GM10266 (cell line): ENCODE measurements around the gene CASP9.
A peak's percentile ranks its signal among the peaks of the same experiment; 100 is the strongest.

Source experiments
- DNase-seq: peaks from one replicate; pipeline ENCODE4 v3.0.0; 2012; ENCODE audit errors: extremely low spot score
- CTCF ChIP-seq: IDR thresholded peaks from 2 replicates; pipeline ENCODE4 v1.5.1; 2012; ENCODE audit warnings: mild to moderate bottlenecking, low read depth; ENCODE audit not compliant: control insufficient read depth, insufficient read depth; ENCODE audit errors: missing control alignments

CASP9 gene

GRCh38 chr1:15508700-15509487, 15.1 kb downstream of the CASP9 start:
- no peak for TF ChIP-seq CTCF
- DNase-seq = no peak

- DNase-seq = no peak
Observed at GRCh38 chr1:15507278-15507677, 16.7 kb downstream of the CASP9 start.

DNA sequence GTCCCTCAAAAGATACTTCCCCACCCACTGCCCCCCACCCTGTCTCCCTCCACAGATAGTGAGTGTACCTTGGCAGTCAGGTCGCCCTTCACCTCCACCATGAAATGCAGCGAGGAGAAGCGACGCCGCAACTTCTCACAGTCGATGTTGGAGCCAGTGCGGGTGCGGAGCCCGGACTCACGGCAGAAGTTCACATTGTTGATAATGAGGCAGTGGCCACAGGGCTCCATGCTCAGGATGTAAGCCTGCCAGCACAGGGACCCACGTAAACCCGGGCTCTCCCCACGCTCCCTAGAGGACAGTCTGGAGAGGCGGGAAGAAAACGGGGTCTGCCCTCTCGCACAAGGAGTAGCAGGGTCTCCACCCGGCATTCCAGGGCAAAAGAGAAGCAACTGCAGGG, 17.2 kb downstream of the CASP9 start:
- no peak for TF ChIP-seq CTCF
- DNase-seq = no peak

More at GRCh38 chr1:15507278-15507677, 16.7 kb downstream of the CASP9 start:
- no peak for TF ChIP-seq CTCF

- TF ChIP-seq CTCF = no peak
- no peak for DNase-seq
Observed at GRCh38 chr1:15504436-15504835, 19.6 kb downstream of the CASP9 start.

DNA sequence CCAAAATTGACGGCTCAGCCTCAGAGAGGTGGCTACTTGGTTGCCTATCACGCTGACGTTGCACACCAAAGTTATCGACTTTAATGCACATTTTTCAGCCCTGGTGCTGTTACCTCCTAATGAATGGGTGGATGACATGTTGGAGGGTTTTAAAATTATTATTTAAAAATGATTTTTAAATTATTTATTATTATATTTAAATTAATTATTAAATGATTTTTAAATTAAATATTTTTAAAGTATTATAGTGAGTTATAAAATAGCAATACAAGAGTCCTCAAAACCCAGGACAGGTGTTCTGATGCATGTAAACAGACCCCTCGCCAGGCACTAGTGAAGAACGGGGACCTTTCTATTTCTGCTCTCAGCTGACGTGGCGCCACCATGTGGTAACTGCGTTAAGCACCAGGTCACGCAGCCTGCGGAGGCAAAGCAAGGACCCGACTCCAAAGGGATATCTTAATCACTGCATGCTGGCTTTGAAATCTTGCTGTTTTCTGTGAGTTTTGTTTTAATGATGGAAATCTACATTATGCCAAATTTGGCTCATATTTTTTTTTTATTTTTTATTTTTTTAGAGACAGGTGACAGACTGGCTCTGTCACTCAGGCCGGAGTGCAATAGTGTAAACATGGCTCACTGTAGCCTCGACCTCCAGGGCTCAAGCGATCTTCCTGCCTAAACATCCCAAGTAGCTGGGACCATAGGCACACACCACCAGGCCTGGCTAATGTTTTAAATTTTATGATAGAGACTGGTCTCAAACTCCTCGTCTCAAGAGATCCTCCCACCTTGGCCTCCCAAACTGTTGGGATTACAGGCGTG, 22.6 kb downstream of the CASP9 start:
- TF ChIP-seq CTCF = peak; percentile 75
- DNase-seq = peak; percentile 66

DNA sequence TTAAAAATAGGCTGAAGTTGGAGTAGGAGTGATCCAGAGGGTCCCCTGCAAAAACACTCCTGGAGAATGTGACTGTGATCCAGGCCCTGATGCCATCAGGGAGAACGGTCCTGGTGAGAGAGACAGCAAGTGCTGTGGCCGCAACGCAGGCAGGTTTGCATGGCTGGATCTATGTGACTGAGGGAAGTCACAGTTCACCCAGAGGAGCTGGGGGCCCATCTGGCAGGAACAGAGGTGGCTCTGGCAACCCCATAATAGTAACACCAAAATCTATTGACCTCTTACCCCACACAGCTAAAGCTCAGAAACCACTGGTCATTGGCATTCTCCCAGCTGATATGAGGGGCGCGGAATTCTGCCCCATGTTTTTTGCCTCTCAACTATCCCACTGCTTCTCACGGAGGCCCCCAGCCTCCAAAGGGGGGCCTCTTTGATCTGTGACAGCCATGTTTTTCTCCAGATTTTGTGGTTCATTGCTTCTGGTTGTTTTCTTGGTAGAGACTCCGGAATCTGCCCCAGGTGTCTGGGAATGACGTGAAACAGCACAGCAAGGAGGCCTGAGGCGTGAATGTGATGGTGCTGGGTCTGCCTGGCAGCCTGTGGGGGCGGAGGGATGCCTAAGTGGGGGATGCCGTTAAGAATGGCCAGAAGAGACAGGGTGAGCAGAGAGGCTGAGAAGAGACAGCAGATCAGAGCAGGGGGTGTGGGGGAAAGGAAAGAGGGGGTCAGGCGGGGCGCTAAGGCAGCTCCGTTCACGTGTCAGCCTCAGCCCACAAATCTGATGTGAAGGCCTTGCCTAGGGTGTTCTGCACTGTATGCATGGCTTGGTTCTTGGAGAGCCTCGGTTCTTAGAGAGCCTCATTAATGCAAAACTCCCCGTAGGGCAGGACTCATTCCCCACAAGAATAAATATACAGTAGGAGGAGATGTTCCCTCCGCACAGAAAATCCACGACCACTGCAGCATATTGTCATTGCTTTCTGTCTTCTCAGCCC, 23.5 kb downstream of the CASP9 start:
- no peak for TF ChIP-seq CTCF
- no peak for DNase-seq
